Skeletal muscle satellite cell (primary cell): ENCODE measurements around the gene HEMGN.
"Not testable (repeated sequence)": the region's sequence is repeated elsewhere in the genome, so short reads cannot be mapped to it uniquely, and the experiment has no call there.

Source experiments
- H3K27me3 ChIP-seq: 2 replicates; pipeline ENCODE4 v1.7.0; 2013; ENCODE audit warnings: low read length; ENCODE audit not compliant: control insufficient read depth, insufficient read depth
- H3K36me3 ChIP-seq: 2 replicates; pipeline ENCODE4 v1.7.0; 2013; ENCODE audit warnings: mild to moderate bottlenecking, control low read depth, low read length; ENCODE audit not compliant: insufficient read depth
- H3K4me1 ChIP-seq: 2 replicates; pipeline ENCODE4 v1.7.0; 2013; ENCODE audit warnings: low read length; ENCODE audit not compliant: control insufficient read depth, insufficient read depth
- H3K4me2 ChIP-seq: 2 replicates; pipeline ENCODE4 v1.7.0; 2013; ENCODE audit warnings: mild to moderate bottlenecking, low read length
- H3K4me3 ChIP-seq: 2 replicates; pipeline ENCODE4 v1.7.0; 2013; ENCODE audit warnings: low read length
- H3K9ac ChIP-seq: 2 replicates; pipeline ENCODE4 v1.7.0; 2013; ENCODE audit warnings: mild to moderate bottlenecking, low read depth, low read length, moderate library complexity
- H3K9me3 ChIP-seq: replicated peaks from 2 replicates; pipeline ENCODE4 v1.7.0; 2013; ENCODE audit warnings: mild to moderate bottlenecking, control low read depth, low read length

The HEMGN gene

DNA sequence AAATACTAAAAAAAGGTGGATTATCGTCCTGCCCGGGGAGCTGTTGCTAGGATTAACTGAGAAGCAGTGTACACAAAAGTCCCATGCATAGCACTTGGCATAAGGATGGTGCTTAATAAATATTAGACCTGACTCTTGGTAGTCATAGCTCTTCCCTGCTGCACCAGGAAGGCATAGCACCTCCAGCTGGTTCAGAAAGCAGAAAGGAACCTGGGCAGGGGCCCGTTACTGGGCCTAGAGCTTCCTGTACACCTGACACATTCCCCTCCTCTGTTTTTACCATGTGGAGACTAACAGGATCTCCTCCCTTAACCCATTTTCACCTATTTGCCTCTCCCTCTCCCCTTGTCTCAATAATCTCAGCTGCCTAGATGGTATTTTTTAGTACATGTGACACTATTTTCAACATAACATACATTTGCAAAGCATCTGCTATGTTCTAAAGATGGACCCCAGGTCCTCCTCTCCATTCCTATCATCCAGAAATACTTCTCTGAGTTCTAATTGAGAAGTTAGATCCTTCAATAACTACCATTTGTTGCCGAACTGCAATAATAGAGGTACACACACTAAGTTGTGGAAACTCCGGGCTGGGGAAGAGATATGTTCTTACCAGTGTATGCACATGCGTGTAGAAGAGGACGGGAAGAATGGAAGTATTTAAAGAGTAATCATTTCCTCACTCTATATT, 42.0 kb upstream of the HEMGN start:
- peaks cover 15% of the 10 kb centered on the region for H3K4me1 ChIP-seq
- H3K9ac ChIP-seq: no peak overlapping the region
- H3K36me3 ChIP-seq: no peaks in the 10 kb centered on the region
- no peaks in the 10 kb centered on the region for H3K9me3 ChIP-seq
- no peak overlapping the region for H3K4me3 ChIP-seq
- H3K4me2 ChIP-seq: no peak overlapping the region
- H3K27me3 ChIP-seq: no peaks in the 10 kb centered on the region

DNA sequence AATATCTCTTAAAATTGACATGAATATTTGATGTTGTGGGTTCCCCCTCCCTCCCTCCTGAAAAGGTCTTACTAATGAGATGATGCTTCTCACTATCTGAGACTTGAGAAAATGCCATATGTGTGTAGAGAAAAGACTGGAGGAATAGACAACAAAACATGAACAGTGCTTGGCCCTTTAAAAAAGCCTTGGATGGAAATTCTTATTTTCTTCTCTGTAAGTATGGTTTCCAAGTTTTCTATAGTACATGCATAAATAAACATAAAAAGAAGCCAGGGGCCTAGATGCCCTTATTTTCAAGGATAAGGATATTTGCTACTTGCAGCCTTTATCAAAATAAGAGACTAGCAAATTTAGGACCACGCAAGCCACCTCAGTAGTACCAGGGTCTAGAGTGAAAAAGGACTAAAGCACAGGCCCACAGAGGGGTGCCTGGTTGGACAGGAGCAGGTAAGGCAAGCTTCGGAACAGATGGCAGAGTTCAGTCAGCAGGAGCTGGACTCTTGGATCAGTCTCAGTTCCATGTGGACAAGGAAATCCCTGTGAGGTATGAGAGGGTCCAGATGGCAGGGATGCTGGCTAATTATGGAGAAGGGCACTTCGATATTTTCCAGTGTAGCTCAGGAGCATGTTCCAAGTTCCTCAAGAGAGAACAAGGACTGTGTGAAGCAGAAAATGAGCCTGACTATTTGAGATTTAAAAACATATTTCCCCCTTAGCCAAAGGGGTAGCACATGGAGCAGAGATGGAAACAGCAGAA, 40.6 kb upstream of the HEMGN start:
- no peaks in the 10 kb centered on the region for H3K36me3 ChIP-seq
- no peaks in the 10 kb centered on the region for H3K9me3 ChIP-seq
- peaks cover 15% of the 10 kb centered on the region for H3K4me1 ChIP-seq
- H3K9ac ChIP-seq: no peak overlapping the region
- H3K27me3 ChIP-seq: peaks cover under 1% of the 10 kb centered on the region
- no peak overlapping the region for H3K4me2 ChIP-seq
- no peak overlapping the region for H3K4me3 ChIP-seq

DNA sequence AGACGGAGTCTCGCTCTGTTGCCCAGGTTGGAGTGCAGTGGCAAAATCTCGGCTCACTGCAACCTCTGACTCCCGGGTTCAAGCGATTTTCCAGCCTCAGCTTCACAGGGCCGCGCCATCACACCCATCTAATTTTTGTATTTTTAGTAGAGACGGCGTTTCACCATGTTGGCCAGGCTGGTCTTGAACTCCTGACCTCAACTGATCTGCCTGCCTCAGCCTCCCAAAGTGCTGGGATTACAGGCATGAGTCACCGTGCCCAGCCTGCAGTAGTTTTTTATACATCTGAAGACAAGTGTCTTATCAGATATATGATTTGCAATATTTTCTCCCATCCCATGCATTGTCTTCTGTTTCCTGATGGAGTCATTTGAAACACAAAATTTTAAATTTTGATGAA, 38.7 kb upstream of the HEMGN start:
- not testable (repeated sequence) for H3K9me3 ChIP-seq, H3K4me2 ChIP-seq, H3K4me3 ChIP-seq, H3K36me3 ChIP-seq, H3K9ac ChIP-seq, H3K4me1 ChIP-seq
- H3K27me3 ChIP-seq: peaks cover 18% of the 10 kb centered on the region

DNA sequence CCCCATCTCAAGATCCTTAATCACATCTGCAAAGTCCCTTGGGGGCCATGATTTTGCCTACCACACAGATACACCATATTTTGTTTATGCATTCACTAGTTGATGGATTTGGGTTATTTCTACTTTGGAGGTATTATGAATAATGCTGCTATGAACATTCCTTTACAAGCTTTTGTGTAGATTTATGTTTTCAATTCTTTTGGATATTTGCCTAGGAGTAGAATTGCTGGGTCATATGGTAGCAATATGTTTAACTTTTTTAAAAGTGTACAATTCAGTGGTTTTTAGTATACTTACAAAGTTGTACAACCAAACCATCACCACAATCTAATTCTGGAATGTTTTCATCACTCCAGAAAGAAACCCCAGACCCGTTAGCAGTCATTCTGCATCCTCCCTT, 37.4 kb upstream of the HEMGN start:
- H3K4me2 ChIP-seq: no peak overlapping the region
- no peaks in the 10 kb centered on the region for H3K9me3 ChIP-seq
- H3K9ac ChIP-seq: no peak overlapping the region
- H3K36me3 ChIP-seq: no peaks in the 10 kb centered on the region
- no peaks in the 10 kb centered on the region for H3K4me1 ChIP-seq
- H3K4me3 ChIP-seq: no peak overlapping the region
- H3K27me3 ChIP-seq: peaks cover 18% of the 10 kb centered on the region

DNA sequence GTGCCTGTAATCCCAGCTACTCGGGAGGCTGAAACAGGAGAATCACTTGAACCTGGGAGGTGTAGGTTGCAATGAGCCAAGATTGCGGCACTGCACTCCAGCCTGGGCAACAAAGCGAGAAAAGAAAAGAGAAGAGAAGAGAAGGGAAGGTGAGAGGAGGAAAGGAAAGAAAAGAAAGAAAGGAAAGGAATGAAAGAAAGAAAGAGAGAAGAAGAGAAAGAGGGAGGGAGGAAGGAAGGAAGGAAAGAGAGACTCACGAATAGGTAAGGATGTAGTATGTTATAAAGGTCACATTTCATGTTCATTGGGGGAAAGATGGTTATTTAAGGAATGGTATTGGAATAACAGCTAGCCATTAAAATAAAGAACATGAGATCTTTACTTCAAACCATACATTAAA, 34.8 kb upstream of the HEMGN start:
- Histone ChIP-seq H3K9me3 (no peaks in the 10 kb centered on the region), H3K36me3 (no peaks in the 10 kb centered on the region), H3K4me1 (no peaks in the 10 kb centered on the region), H3K27me3 (peaks cover 18% of the 10 kb centered on the region), H3K4me3 (no peak overlapping the region), H3K4me2 (no peak overlapping the region), H3K9ac (no peak overlapping the region)

DNA sequence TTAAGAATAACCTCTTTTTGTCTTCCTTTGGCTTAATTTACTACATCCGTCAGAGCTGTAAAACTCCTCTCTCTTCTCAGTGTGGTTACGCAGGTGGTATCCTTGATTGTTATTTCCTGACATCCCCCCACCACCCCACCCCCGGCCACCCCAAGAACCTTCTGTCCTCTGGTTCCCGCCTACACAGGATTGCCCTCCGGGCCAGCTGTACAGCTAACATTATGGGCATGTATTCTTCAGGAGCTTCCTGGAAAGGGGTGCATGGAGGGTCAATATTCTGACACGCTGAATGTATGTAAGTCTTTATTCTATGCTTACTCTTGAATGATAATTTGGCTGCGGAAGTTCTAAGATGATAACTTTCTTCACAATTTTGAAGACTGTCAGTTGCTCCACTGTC, 32.2 kb upstream of the HEMGN start:
- H3K36me3 ChIP-seq: no peaks in the 10 kb centered on the region
- H3K27me3 ChIP-seq: peaks cover 28% of the 10 kb centered on the region
- H3K4me3 ChIP-seq: no peak overlapping the region
- no peak overlapping the region for H3K4me2 ChIP-seq
- no peaks in the 10 kb centered on the region for H3K4me1 ChIP-seq
- H3K9me3 ChIP-seq: no peaks in the 10 kb centered on the region
- H3K9ac ChIP-seq: no peak overlapping the region

DNA sequence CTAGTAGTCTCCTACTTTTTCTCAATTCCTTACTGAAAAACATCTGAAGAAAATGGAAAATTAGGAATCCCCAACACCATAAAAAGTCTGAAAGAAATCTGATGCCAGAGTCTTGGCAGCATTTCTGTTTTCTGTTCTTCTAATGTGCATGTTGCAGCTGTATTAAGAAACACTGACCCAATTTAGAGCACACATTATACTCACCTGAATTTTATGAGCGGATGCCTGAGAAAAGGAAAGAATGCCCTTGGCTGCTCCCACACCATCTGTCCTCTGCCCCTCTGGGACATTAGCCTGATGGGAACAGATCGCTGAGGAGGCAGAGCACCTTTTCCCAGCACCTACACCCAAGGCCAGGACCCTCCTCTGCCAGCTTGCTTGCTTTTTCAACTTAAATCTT, 31.0 kb upstream of the HEMGN start:
- no peak overlapping the region for H3K9ac ChIP-seq
- H3K36me3 ChIP-seq: no peaks in the 10 kb centered on the region
- H3K27me3 ChIP-seq: peaks cover 38% of the 10 kb centered on the region
- H3K4me3 ChIP-seq: no peak overlapping the region
- no peak overlapping the region for H3K4me2 ChIP-seq
- H3K9me3 ChIP-seq: no peaks in the 10 kb centered on the region
- no peaks in the 10 kb centered on the region for H3K4me1 ChIP-seq

DNA sequence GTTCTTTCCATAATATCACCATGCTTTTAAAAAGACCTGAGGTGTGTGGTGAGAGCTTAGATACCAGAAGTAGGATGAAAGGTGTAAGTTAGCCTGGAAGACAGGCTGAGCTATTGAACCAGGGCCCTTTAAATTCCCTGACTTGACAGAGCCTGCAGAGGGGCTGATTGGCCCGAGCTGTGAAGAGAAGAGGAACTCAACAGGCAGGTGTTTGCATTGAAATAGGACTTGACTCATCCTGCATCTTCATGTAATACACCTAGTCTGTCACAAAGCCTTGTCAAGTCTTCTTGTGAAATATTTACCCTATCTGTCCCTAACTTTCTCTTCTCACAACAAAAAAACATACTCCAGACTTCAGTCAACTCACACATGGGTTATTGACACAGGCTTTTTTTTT, 28.5 kb upstream of the HEMGN start:
- Histone ChIP-seq H3K27me3 (peaks cover 32% of the 10 kb centered on the region), H3K4me1 (no peaks in the 10 kb centered on the region), H3K9ac (no peak overlapping the region), H3K36me3 (no peaks in the 10 kb centered on the region), H3K4me3 (no peak overlapping the region), H3K9me3 (no peaks in the 10 kb centered on the region), H3K4me2 (no peak overlapping the region)

DNA sequence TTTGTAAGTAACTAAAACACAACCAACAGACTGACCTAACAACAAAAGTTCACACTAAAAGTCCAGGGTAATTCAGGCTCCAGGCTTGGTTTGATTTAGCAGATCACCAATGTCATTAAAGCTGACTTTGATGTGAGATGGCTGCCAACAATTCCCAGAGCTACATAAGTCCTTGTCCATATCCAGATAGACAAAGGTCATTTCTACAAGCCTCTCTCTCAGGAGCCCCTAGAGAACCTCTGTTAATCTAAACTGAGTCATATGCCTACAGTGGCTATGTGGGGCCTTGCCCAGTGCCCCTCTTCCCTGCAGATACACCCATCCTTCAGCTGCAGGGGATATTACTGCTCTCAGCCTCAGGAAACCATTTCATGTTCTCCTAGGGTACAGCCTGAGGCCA, 26.9 kb upstream of the HEMGN start:
- H3K4me1 ChIP-seq: no peaks in the 10 kb centered on the region
- no peak overlapping the region for H3K9ac ChIP-seq
- H3K4me3 ChIP-seq: no peak overlapping the region

DNA sequence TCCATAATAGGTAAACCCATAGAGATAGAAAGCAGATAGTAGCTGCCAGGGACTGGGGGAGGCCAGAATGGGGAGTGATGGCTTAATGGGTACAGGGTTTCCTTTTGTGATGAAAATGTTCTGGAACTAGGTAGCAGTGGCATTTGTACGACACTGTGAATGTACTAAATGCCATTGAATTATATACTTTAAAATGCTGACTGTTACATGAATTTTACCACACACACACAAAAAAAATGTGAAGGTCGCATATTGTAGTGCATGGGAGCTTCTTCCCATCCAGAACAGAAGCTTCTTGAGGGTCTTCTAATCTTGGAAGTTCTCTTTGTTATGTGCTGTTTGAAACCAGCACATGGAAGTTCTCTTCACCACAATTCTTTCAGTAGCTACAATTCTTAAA, 25.3 kb upstream of the HEMGN start:
- peaks cover 32% of the 10 kb centered on the region for H3K27me3 ChIP-seq

More for the DNA sequence above, 26.9 kb upstream of the HEMGN start:
- no peaks in the 10 kb centered on the region for H3K36me3 ChIP-seq
- H3K9me3 ChIP-seq: no peaks in the 10 kb centered on the region
- H3K27me3 ChIP-seq: peaks cover 32% of the 10 kb centered on the region
- H3K4me2 ChIP-seq: no peak overlapping the region

DNA sequence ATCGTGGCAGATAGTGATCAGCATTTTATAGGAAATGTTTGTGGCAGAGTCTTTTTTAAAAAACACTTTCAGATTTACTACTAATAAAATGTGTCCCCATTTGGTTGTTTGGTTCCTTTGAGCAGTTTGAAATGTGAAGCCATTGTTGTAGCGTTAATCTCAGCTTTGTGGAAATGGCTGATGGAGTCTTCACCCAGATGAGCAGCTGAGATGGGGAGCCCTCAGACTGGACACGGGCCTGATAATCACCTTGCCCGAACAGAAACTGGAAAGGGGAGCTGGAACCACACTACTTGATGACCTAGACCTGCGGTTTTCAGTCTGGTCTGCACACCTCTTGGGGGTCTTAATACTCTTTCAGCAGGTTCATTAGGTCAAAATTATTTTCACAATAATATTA, 24.6 kb upstream of the HEMGN start:
- Histone ChIP-seq H3K4me1 (peaks cover 4% of the 10 kb centered on the region), H3K4me3 (no peak overlapping the region), H3K27me3 (peaks cover 32% of the 10 kb centered on the region), H3K4me2 (no peak overlapping the region), H3K9me3 (no peaks in the 10 kb centered on the region), H3K9ac (no peak overlapping the region), H3K36me3 (no peaks in the 10 kb centered on the region)

More for the DNA sequence above, 25.3 kb upstream of the HEMGN start:
- Histone ChIP-seq H3K36me3 (no peaks in the 10 kb centered on the region), H3K9me3 (no peaks in the 10 kb centered on the region), H3K4me1 (peaks cover 4% of the 10 kb centered on the region), H3K4me3 (no peak overlapping the region), H3K9ac (no peak overlapping the region), H3K4me2 (no peak overlapping the region)

DNA sequence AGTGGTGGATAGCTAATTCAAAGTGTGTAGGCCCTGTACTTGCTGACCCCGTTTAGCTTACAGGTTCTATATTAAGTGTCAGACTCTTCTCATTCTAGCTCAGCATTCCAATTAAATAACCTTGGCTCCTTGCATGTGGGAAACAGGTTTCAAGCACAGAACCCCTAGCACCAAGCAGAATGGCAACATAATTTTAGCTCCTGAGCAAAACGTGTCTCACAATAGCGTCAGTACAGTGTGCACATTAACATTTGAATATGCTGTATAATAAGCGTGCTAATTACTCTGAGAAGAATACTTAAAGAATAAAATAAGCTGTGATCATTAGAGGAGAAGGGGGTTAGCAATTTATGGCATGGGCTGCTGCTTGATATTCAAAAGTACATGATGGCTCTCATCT, 24.2 kb upstream of the HEMGN start:
- Histone ChIP-seq H3K9ac (no peak overlapping the region), H3K36me3 (no peaks in the 10 kb centered on the region), H3K9me3 (no peaks in the 10 kb centered on the region), H3K27me3 (peaks cover 31% of the 10 kb centered on the region), H3K4me1 (peaks cover 4% of the 10 kb centered on the region), H3K4me2 (no peak overlapping the region), H3K4me3 (no peak overlapping the region)
